Heart right ventricle (tissue), 16 donors: ENCODE results near the gene FAM236B. TPM values are rescaled to one million over a fixed set of nuclear protein-coding genes. Genes with fewer than 3 reads are reported as not detected.
"Not testable (repeated sequence)": the region's sequence is repeated elsewhere in the genome, so short reads cannot be mapped to it uniquely, and the experiment has no call there.

ENCODE experiments used
- ATAC-seq, 8 donors: fragments of 200-7000 bp; cut with Tn5 transposase; one replicate each; pipeline ENCODE4 v1.9.1; 2020; ENCODE audit warnings: mild to moderate bottlenecking in 8 of 8, moderate library complexity in 8 of 8, moderate number of reproducible peaks in 1 of 8
- DNase-seq, 2 donors: peaks; one replicate each; pipeline ENCODE4 v3.0.0-alpha.2; 2020
- H3K27ac ChIP-seq, 10 donors: fragments of 200-600 bp; sonication (generic) in 2 of 10; one replicate each; pipeline versions ENCODE4 v1.5.0 to v1.8.0; 2020 to 2022; ENCODE audit warnings: mild to moderate bottlenecking in 3 of 10
- H3K27me3 ChIP-seq, 7 donors: fragments of 200-600 bp; one replicate each; pipeline ENCODE4 v1.8.0; 2021 to 2022; ENCODE audit warnings: mild to moderate bottlenecking in 2 of 7
- H3K36me3 ChIP-seq, 9 donors: fragments of 200-600 bp; sonication (generic) in 1 of 9; one replicate each; pipeline versions ENCODE4 v1.5.0 to v1.8.0; 2020 to 2022; ENCODE audit warnings: mild to moderate bottlenecking in 2 of 9
- H3K4me1 ChIP-seq, 9 donors: fragments of 200-600 bp; sonication (generic) in 1 of 9; one replicate each; pipeline versions ENCODE4 v1.5.0 to v1.8.0; 2020 to 2022; ENCODE audit warnings: mild to moderate bottlenecking in 4 of 9
- H3K4me3 ChIP-seq, 10 donors: fragments of 200-600 bp; sonication (generic) in 2 of 10; one replicate each; pipeline versions ENCODE4 v1.5.0 to v1.8.0; 2020 to 2022; ENCODE audit warnings: mild to moderate bottlenecking in 7 of 10, moderate library complexity in 2 of 10
- H3K9me3 ChIP-seq, 11 donors: fragments of 200-600 bp in 10 of 11; sonication (generic) in 2 of 11; one replicate each; pipeline versions ENCODE4 v1.5.0 to v1.8.0; 2013 to 2022; ENCODE audit warnings: mild to moderate bottlenecking in 2 of 11, control low read depth in 1 of 11, moderate library complexity in 1 of 11
- WGBS, 2 donors: extraction: QIAGEN DNeasy Blood & Tissue Kit; methylation state at CpG; one replicate each; pipeline ENCODE4 v1.1.7; 2013; ENCODE audit warnings: inconsistent platforms in 1 of 2; 5-methylcytosine and 5-hydroxymethylcytosine counted together
- intact Hi-C, 10 donors: fragments of 100-400 bp; cut with DNase I; formaldehyde crosslinking; loops; one replicate each; pipeline versions ENCODE4 v1.11.1 to v1.14.2; 2022
- long read RNA-seq, 3 donors: library from polyadenylated mRNA; unstranded; transcript quantifications; one replicate each; pipeline ENCODE4 v2.0.0, GENCODE V29; 2020 to 2021
- polyA plus RNA-seq, 2 donors: library from polyadenylated mRNA; stranded (reverse); fragments of 200-250 nt; gene quantifications; one replicate each; pipeline ENCODE4 v1.2.3, GENCODE V29; 2013
- total RNA-seq, 10 donors: library from RNA; stranded (reverse); fragmentation: NEBNext Ultra II Directional in 3 of 10; extraction: Animal tissue kit (Norgen Biotek cat#: 25700) in 3 of 10; gene quantifications; one replicate each; pipeline versions ENCODE4 v1.2.1 to v1.2.4, GENCODE V29; 2021 to 2023
- donor health status: Arrhythmogenic right ventricular cardiomyopathy.
- donor health status: ischemic (EF 13 %, LVEDD 7.1; RV severe dilation, severe dysfunction).
- donor health status: healthy with polysubstance abuse.
- donor health status: DM: no; HTN: yes; CAD: no.
- donor health status: DM: no; HTN: no; CAD: no.
- donor health status: ischemic (EF 25% LVEDD 6.9; RV normal size, moderate dysfunction).
- donor health status: ischemic (EF 25% LVEDD 5.7; RV mildly dilated, moderate dysfunction).
- donor health status: healthy.
- donor health status: DM: yes; HTN: yes; CAD: no.
- donor health status: Ischemic cardiomyopathy.
- donor health status: ischemic (EF 35%, LVEDD 5.7; RV mildly dilated, moderate dysfunction).
- donor health status: nonischemic (EF 11% LVEDD 7.7; RV severe dilation, severe dysfunction).
- donor health status: DM: yes; HTN: yes; CAD: no.
- donor health status: PGD.
- donor health status: ischemic (EF 29% LVEDD 5.4; RV normal size, mild dysfunction).
- donor health status: nonischemic (EF 23%, LVEDD 6.1; RV moderate dilation, normal function).

Gene FAM236B
- total RNA-seq (not detected), polyA plus RNA-seq (not detected)
- long read RNA-seq, donor 1: 0 reads
- long read RNA-seq, donor 2: 0 reads
- long read RNA-seq, donor 3: 0 reads

- H3K4me3 ChIP-seq, H3K9me3 ChIP-seq, intact Hi-C loops, H3K36me3 ChIP-seq, ATAC-seq, H3K4me1 ChIP-seq, DNase-seq, H3K27ac ChIP-seq, H3K27me3 ChIP-seq: not testable (repeated sequence)
- no CpG with 5 or more reads among the region's 15 CpGs for WGBS, 2 donors
Observed at GRCh38 chrX:72782560-72782959, at the start of gene FAM236B. TSS of gene FAM236B (minus strand) at chrX:72782660. CDS start at chrX:72782560, 100 bp downstream.

GRCh38 chrX:72830701-72831100, 48.2 kb upstream of the FAM236B start:
- H3K27ac ChIP-seq, H3K36me3 ChIP-seq, H3K4me3 ChIP-seq, H3K27me3 ChIP-seq, H3K9me3 ChIP-seq, DNase-seq, intact Hi-C loops, ATAC-seq, H3K4me1 ChIP-seq: not testable (repeated sequence)
- no CpG with 5 or more reads among the region's 13 CpGs for WGBS, 2 donors

GRCh38 chrX:72808110-72808509, 25.6 kb upstream of the FAM236B start, which contains the start of gene FAM236D:
TSS of gene FAM236D (minus strand) at chrX:72808210. CDS start at chrX:72808110, 100 bp downstream.
- DNase-seq, ATAC-seq, H3K27me3 ChIP-seq, H3K4me3 ChIP-seq, intact Hi-C loops, H3K36me3 ChIP-seq, H3K4me1 ChIP-seq, H3K27ac ChIP-seq, H3K9me3 ChIP-seq: not testable (repeated sequence)
- no CpG with 5 or more reads among the region's 13 CpGs for WGBS, 2 donors

- intact Hi-C loops, H3K9me3 ChIP-seq, H3K27me3 ChIP-seq, H3K36me3 ChIP-seq, DNase-seq, H3K27ac ChIP-seq, H3K4me3 ChIP-seq, H3K4me1 ChIP-seq: not testable (repeated sequence)
- WGBS, 2 donors: 90 to 100% methylated on average over 1 of the region's 3 CpGs
- ATAC-seq: peak in 1 of 8 donors; percentile 47
Observed at GRCh38 chrX:72790390-72790789, 7.9 kb upstream of the FAM236B start.

GRCh38 chrX:72788142-72788541, 5.7 kb upstream of the FAM236B start:
- intact Hi-C loops, H3K4me1 ChIP-seq, H3K36me3 ChIP-seq, ATAC-seq, H3K27ac ChIP-seq, H3K4me3 ChIP-seq, H3K9me3 ChIP-seq, H3K27me3 ChIP-seq, DNase-seq: not testable (repeated sequence)
- WGBS, 2 donors: no CpG with 5 or more reads among the region's 1 CpG

GRCh38 chrX:72783964-72784363, 1.5 kb upstream of the FAM236B start:
- no CpG with 5 or more reads among the region's 6 CpGs for WGBS, 2 donors

GRCh38 chrX:72783365-72783936, 991 bp upstream of the FAM236B start:
- H3K4me3 ChIP-seq, H3K4me1 ChIP-seq, H3K36me3 ChIP-seq, intact Hi-C loops, H3K27ac ChIP-seq, DNase-seq, H3K9me3 ChIP-seq, ATAC-seq, H3K27me3 ChIP-seq: not testable (repeated sequence)
- WGBS, 2 donors: no CpG with 5 or more reads among the region's 8 CpGs

More at GRCh38 chrX:72783964-72784363, 1.5 kb upstream of the FAM236B start:
- H3K4me3 ChIP-seq, H3K9me3 ChIP-seq, H3K27me3 ChIP-seq, DNase-seq, intact Hi-C loops, H3K27ac ChIP-seq, ATAC-seq, H3K36me3 ChIP-seq, H3K4me1 ChIP-seq: not testable (repeated sequence)

GRCh38 chrX:72778146-72778545, 4.3 kb downstream of the FAM236B start:
- no CpG with 5 or more reads among the region's 6 CpGs for WGBS, 2 donors
- H3K9me3 ChIP-seq, H3K27me3 ChIP-seq, H3K27ac ChIP-seq, intact Hi-C loops, H3K4me1 ChIP-seq, H3K4me3 ChIP-seq, DNase-seq, H3K36me3 ChIP-seq, ATAC-seq: not testable (repeated sequence)

- H3K27me3 ChIP-seq, H3K4me3 ChIP-seq, H3K9me3 ChIP-seq, H3K27ac ChIP-seq, ATAC-seq, DNase-seq, H3K36me3 ChIP-seq, intact Hi-C loops, H3K4me1 ChIP-seq: not testable (repeated sequence)
- no CpG with 5 or more reads among the region's 15 CpGs for WGBS, 2 donors
Observed at GRCh38 chrX:72777467-72777790, 5.0 kb downstream of the FAM236B start.

- H3K9me3 ChIP-seq, intact Hi-C loops, H3K4me3 ChIP-seq, DNase-seq, H3K4me1 ChIP-seq, H3K27ac ChIP-seq, H3K27me3 ChIP-seq, H3K36me3 ChIP-seq: not testable (repeated sequence)
- ATAC-seq: peak in 4 of 8 donors; percentile 43 to 69 (median 59)
- no CpG with 5 or more reads among the region's 44 CpGs for WGBS, 2 donors
Observed at GRCh38 chrX:72776653-72777466, 5.6 kb downstream of the FAM236B start, which contains the start of gene DMRTC1B. TSS of gene DMRTC1B (plus strand) at chrX:72776890. CDS start at chrX:72845136, 68,246 bp downstream.

- ATAC-seq, H3K4me1 ChIP-seq, H3K27ac ChIP-seq, H3K4me3 ChIP-seq, DNase-seq, H3K9me3 ChIP-seq, H3K27me3 ChIP-seq, intact Hi-C loops, H3K36me3 ChIP-seq: not testable (repeated sequence)
- WGBS, 2 donors: no CpG with 5 or more reads among the region's 9 CpGs
Observed at GRCh38 chrX:72760454-72760853, 22.0 kb downstream of the FAM236B start.
